Neuronal stem cell (in vitro differentiated cells): ENCODE measurements around the gene ACP6.
A peak's percentile ranks its signal among the peaks of the same experiment; 100 is the strongest.
"Not testable (repeated sequence)": the region's sequence is repeated elsewhere in the genome, so short reads cannot be mapped to it uniquely, and the experiment has no call there.

Source experiments
- DNase-seq: peaks from one replicate; pipeline ENCODE4 v3.0.0-alpha.2; 2013; ENCODE audit warnings: low spot score
- H2AFZ ChIP-seq: one replicate; pipeline ENCODE4 v1.6.1; 2013; ENCODE audit warnings: mild to moderate bottlenecking, low read length, inconsistent platforms
- H2AK5ac ChIP-seq: 2 replicates; pipeline ENCODE4 v1.6.1; 2013; ENCODE audit warnings: low read depth, mild to moderate bottlenecking, inconsistent platforms, low read length, moderate library complexity, mixed read lengths
- H2BK120ac ChIP-seq: 2 replicates; pipeline ENCODE4 v1.6.1; 2013; ENCODE audit warnings: low read depth, mild to moderate bottlenecking, inconsistent platforms, low read length, moderate library complexity, mixed read lengths
- H2BK12ac ChIP-seq: one replicate; pipeline ENCODE4 v1.6.1; 2013; ENCODE audit warnings: low read length, inconsistent platforms
- H2BK15ac ChIP-seq: 2 replicates; pipeline ENCODE4 v1.6.1; 2013; ENCODE audit warnings: mild to moderate bottlenecking, low read length, inconsistent platforms, mixed read lengths
- H2BK5ac ChIP-seq: one replicate; pipeline ENCODE4 v1.6.1; 2013; ENCODE audit warnings: inconsistent platforms, mild to moderate bottlenecking, low read length, moderate library complexity
- H3K14ac ChIP-seq: one replicate; pipeline ENCODE4 v1.6.1; 2013; ENCODE audit warnings: low read length, inconsistent platforms
- H3K18ac ChIP-seq: 2 replicates; pipeline ENCODE4 v1.6.1; 2013; ENCODE audit warnings: low read length, inconsistent platforms
- H3K23ac ChIP-seq: 2 replicates; pipeline ENCODE4 v1.6.1; 2013; ENCODE audit warnings: low read depth, mild to moderate bottlenecking, mixed read lengths, low read length, inconsistent platforms; ENCODE audit not compliant: poor library complexity
- H3K27ac ChIP-seq: replicated peaks from 3 replicates; pipeline ENCODE4 v1.5.1; 2013; ENCODE audit warnings: low read length, inconsistent platforms
- H3K27me3 ChIP-seq, 3 experiments: 2 replicates each; pipeline ENCODE4 v1.6.1; 2013; ENCODE audit warnings: low read length in 3 of 3, mild to moderate bottlenecking in 2 of 3, inconsistent platforms in 1 of 3, low read depth in 1 of 3, mixed read lengths in 1 of 3, moderate library complexity in 1 of 3; ENCODE audit not compliant: control insufficient read depth in 3 of 3, insufficient read depth in 3 of 3
- H3K36me3 ChIP-seq, 2 donors: replicated peaks in 1 of 2; 2 replicates each; pipeline ENCODE4 v1.6.1; 2013; ENCODE audit warnings: low read length in 2 of 2; ENCODE audit not compliant: control insufficient read depth in 2 of 2, insufficient read depth in 2 of 2
- H3K4ac ChIP-seq: 2 replicates; pipeline ENCODE4 v1.6.1; 2013; ENCODE audit warnings: inconsistent platforms, mild to moderate bottlenecking, low read length, moderate library complexity
- H3K4me1 ChIP-seq, 2 donors: 1 replicate in 1 of 2; 2 replicates in 1 of 2; pipeline ENCODE4 v1.6.1; 2013; ENCODE audit warnings: low read length in 2 of 2, low read depth in 1 of 2; ENCODE audit not compliant: control insufficient read depth in 2 of 2, insufficient read depth in 1 of 2
- H3K4me2 ChIP-seq: one replicate; pipeline ENCODE4 v1.6.1; 2013; ENCODE audit warnings: mild to moderate bottlenecking, low read length, inconsistent platforms; ENCODE audit not compliant: insufficient read depth, poor library complexity, severe bottlenecking
- H3K4me3 ChIP-seq, 2 donors: 2 replicates each; pipeline ENCODE4 v1.5.1; 2013; ENCODE audit warnings: low read length in 2 of 2, mild to moderate bottlenecking in 2 of 2, inconsistent platforms in 1 of 2, moderate library complexity in 1 of 2
- H3K79me1 ChIP-seq: one replicate; pipeline ENCODE4 v1.6.1; 2013; ENCODE audit warnings: low read depth, mild to moderate bottlenecking, inconsistent platforms, low read length, moderate library complexity
- H3K9ac ChIP-seq: one replicate; pipeline ENCODE4 v1.6.1; 2013; ENCODE audit warnings: mild to moderate bottlenecking, low read depth, low read length, inconsistent platforms; ENCODE audit not compliant: poor library complexity
- H3K9me3 ChIP-seq, 2 donors: replicated peaks in 1 of 2; 2 replicates each; pipeline versions ENCODE3 to v1.6.1; 2013; ENCODE audit warnings: low read length in 2 of 2, mild to moderate bottlenecking in 2 of 2, inconsistent platforms in 1 of 2, low read depth in 1 of 2, mixed read lengths in 1 of 2, moderate library complexity in 1 of 2; ENCODE audit not compliant: control insufficient read depth in 2 of 2, insufficient read depth in 1 of 2
- H4K8ac ChIP-seq: one replicate; pipeline ENCODE4 v1.6.1; 2013; ENCODE audit warnings: low read depth, mild to moderate bottlenecking, inconsistent platforms, low read length, moderate library complexity
- H4K91ac ChIP-seq: one replicate; pipeline ENCODE4 v1.6.1; 2013; ENCODE audit warnings: low read length, low read depth, mild to moderate bottlenecking, inconsistent platforms; ENCODE audit not compliant: poor library complexity
- WGBS, 2 donors: extraction: QIAGEN DNeasy Blood & Tissue Kit; methylation state at CpG; one replicate each; pipeline ENCODE4 v1.1.7; 2013; ENCODE audit warnings: missing lambda C conversion rate in 2 of 2, mixed read lengths in 1 of 2; ENCODE audit not compliant: insufficient read length in 2 of 2, insufficient replicate concordance in 1 of 2; ENCODE audit errors: extremely low coverage in 2 of 2; 5-methylcytosine and 5-hydroxymethylcytosine counted together

The ACP6 gene

GRCh38 chr1:147683163-147683763 is 12.9 kb upstream of the ACP6 start:
- Histone ChIP-seq H3K79me1 (peaks cover 2% of the 10 kb centered on the region), H3K18ac (no peak overlapping the region), H2AK5ac (no peak overlapping the region), H2BK15ac (no peak overlapping the region), H2BK12ac (no peak overlapping the region), H3K36me3 (no peaks in the 10 kb centered on the region), H2BK120ac (no peak overlapping the region), H3K23ac (no peak overlapping the region), H3K27me3 (no peaks in the 10 kb centered on the region), H3K14ac (no peak overlapping the region), H3K27ac (no peak overlapping the region), H3K4me1 (no peaks in the 10 kb centered on the region), H3K9me3 (peaks cover 12 to 27% of the 10 kb centered on the region in 2 donors), H2BK5ac (no peak overlapping the region), H2AFZ (no peak overlapping the region), H4K91ac (no peak overlapping the region), H4K8ac (no peak overlapping the region), H3K4ac (no peak overlapping the region), H3K9ac (no peak overlapping the region), H3K4me2 (no peak overlapping the region), H3K4me3 (no peak overlapping the region)
- DNase-seq = no peak

- H3K79me1 ChIP-seq, H3K14ac ChIP-seq, H3K4me1 ChIP-seq, DNase-seq, H3K36me3 ChIP-seq, H2AK5ac ChIP-seq, H3K4me3 ChIP-seq, H3K23ac ChIP-seq, H3K4ac ChIP-seq, H4K91ac ChIP-seq, H2AFZ ChIP-seq, H3K9ac ChIP-seq, H3K18ac ChIP-seq, H4K8ac ChIP-seq, H3K4me2 ChIP-seq, H3K27ac ChIP-seq, H2BK5ac ChIP-seq, H2BK120ac ChIP-seq, H3K27me3 ChIP-seq, H2BK15ac ChIP-seq: not testable (repeated sequence)
- H3K9me3 ChIP-seq = peaks cover 14 to 37% of the 10 kb centered on the region in 2 donors
- WGBS, 2 donors = no CpG with 5 or more reads among the region's 38 CpGs
- H2BK12ac ChIP-seq = peak overlapping the region; percentile 18
These were observed 10.4 kb upstream of the ACP6 start for GRCh38 chr1:147680608-147681235.

GRCh38 chr1:147677681-147678080 is 7.4 kb upstream of the ACP6 start:
- not testable (repeated sequence) for H2BK120ac ChIP-seq, H2BK12ac ChIP-seq, H2BK5ac ChIP-seq, H3K27ac ChIP-seq, H3K4me3 ChIP-seq, H3K4ac ChIP-seq, H3K14ac ChIP-seq, H2AK5ac ChIP-seq, DNase-seq, H2BK15ac ChIP-seq, H3K23ac ChIP-seq, H3K9ac ChIP-seq, H4K91ac ChIP-seq, H2AFZ ChIP-seq, H3K18ac ChIP-seq, H3K4me2 ChIP-seq, H3K79me1 ChIP-seq, H3K27me3 ChIP-seq, H3K4me1 ChIP-seq, H3K36me3 ChIP-seq, H4K8ac ChIP-seq
- WGBS, 2 donors = no CpG with 5 or more reads among the region's 5 CpGs
- H3K9me3 ChIP-seq = peaks cover 14 to 33% of the 10 kb centered on the region in 2 donors

- peak overlapping the region; percentile 77 for H2AFZ ChIP-seq
- no peaks in the 10 kb centered on the region for H3K36me3 ChIP-seq
- no peak overlapping the region for H2BK120ac ChIP-seq
- H3K79me1 ChIP-seq = no peaks in the 10 kb centered on the region
- H3K18ac ChIP-seq = no peak overlapping the region
- H3K14ac ChIP-seq = no peak overlapping the region
- H3K4me1 ChIP-seq = peaks cover 0 to 10% of the 10 kb centered on the region in 2 donors
- no peak overlapping the region for H3K9ac ChIP-seq
- no CpG with 5 or more reads among the region's 4 CpGs for WGBS, 2 donors
- H3K27me3 ChIP-seq = no peaks in the 10 kb centered on the region
- H3K4me2 ChIP-seq = no peak overlapping the region
- no peak overlapping the region for H3K4me3 ChIP-seq
- no peak overlapping the region for H2BK12ac ChIP-seq
- no peak overlapping the region for H2BK5ac ChIP-seq
- no peak for DNase-seq
- H4K8ac ChIP-seq = no peak overlapping the region
- no peak overlapping the region for H3K4ac ChIP-seq
- no peak overlapping the region for H3K23ac ChIP-seq
- no peak overlapping the region for H2AK5ac ChIP-seq
- H4K91ac ChIP-seq = no peak overlapping the region
- H3K9me3 ChIP-seq = peaks cover 4 to 21% of the 10 kb centered on the region in 2 donors
- no peak overlapping the region for H2BK15ac ChIP-seq
- H3K27ac ChIP-seq = no peak overlapping the region
These were observed 6.2 kb upstream of the ACP6 start for GRCh38 chr1:147676311-147677085.
